T47D (cell line): ENCODE results near the gene AKR1C3.
"Not testable (repeated sequence)": the region's sequence is repeated elsewhere in the genome, so short reads cannot be mapped to it uniquely, and the experiment has no call there.

Source experiments
- DNase-seq, 2 experiments: peaks; one replicate each; pipeline versions ENCODE4 v3.0.0 to v3.0.0-alpha.2; 2011 to 2012; ENCODE audit warnings: low read depth in 1 of 2, low spot score in 1 of 2
- JUND ChIP-seq: IDR thresholded peaks from 2 replicates; pipeline ENCODE4 v1.6.1; 2012; ENCODE audit warnings: low read depth
- in situ Hi-C: cut with HindIII; loops from 2 replicates; pipeline ENCODE4 v1.10.0; 2016; ENCODE audit warnings: low sequenced_read_pairs, low pct_unique_long_range_greater_than_20kb

Gene AKR1C3

DNA sequence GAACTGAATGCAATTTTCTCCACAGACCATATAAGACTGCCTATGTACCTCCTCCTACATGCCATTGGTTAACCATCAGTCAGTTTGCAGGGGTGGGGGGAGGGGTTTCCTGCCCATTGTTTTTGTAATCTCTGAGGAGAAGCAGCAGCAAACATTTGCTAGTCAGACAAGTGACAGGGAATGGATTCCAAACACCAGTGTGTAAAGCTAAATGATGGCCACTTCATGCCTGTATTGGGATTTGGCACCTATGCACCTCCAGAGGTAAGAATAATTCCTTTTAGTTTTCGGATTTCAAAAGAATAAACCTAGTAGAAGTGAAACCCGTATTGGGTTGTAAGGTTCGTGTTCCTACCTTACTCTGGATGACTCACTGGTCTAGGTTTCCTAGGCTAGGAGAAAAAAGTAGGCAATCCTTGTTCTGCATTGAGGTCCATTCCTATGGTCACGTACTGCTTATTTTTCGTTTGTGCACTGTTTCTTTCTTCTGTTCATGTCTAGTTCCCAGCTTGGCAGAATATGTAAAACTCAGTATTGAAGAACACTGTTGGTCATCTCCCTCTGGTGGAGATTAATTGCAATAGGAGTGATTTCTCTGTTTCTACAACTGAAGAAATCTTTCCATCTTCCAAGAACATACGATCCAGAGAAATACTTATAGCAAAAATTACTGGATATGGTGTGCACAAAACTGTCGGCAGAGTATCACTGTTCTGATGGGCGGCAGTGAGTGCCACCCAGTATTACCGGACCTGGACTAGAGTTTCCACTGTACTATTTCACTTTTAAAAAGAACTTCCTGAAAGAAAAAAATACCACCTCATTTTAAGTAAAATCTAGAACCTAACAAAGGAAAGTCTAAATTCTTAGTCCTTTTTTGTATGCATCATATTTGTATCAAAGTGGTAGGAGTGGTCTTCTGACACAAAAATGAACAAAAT, at the start of gene AKR1C3:
Gene AKR1C3 (plus strand): TSS at position 150 of the 941 bp plus-strand sequence. CDS start 31 bp downstream, at position 181.
- peak; percentile 44 to 82 for DNase-seq
- in situ Hi-C loops = no loop called here

DNA sequence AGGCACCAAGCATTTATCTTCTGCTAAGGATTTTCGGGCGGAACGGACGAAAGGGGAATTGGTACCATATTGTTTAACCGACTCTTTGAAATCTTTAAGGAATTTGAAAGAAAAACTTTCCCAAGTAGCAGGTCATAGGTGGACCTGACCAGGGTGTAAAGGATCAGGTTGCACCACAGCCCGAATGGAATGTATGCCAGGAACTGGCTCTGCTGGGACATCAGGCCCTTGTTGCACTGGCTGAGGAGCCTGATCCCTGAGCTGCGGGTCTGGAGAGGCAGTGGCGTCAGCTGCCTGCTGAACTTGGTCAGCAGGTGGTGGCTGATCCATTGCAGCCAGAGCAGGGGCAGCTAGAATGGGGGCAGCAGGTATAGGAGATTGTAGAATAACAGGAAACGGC, 49.1 kb upstream of the AKR1C3 start:
- TF ChIP-seq JUND = no peak
- in situ Hi-C loops = no loop called here
- no peak for DNase-seq

More for the DNA sequence above, at the start of gene AKR1C3:
- TF ChIP-seq JUND = no peak

DNA sequence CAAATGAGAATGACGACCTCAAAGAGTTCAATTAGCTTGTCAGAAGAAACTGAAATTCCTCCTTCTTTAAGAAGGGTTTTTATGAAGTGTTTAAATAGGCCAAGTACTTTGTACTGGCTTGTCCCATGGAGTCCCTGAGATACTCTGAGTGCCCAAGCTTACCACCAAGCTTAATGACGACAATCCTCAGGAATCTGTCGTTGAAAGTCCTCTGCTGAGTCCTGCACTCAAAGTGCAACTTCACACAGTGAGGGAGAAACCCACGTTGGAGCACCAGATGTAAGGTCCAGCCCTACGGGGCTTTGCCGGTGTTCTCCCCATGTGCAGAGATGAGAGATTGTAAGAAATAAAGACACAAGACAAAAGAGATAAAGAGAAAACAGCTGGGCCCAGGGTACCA, 47.8 kb upstream of the AKR1C3 start:
- TF ChIP-seq JUND = no peak
- in situ Hi-C loops = no loop called here
- no peak for DNase-seq

- in situ Hi-C loops, DNase-seq: not testable (repeated sequence)
Observed at GRCh38 chr10:5047055-5047454, 47.2 kb upstream of the AKR1C3 start.

DNA sequence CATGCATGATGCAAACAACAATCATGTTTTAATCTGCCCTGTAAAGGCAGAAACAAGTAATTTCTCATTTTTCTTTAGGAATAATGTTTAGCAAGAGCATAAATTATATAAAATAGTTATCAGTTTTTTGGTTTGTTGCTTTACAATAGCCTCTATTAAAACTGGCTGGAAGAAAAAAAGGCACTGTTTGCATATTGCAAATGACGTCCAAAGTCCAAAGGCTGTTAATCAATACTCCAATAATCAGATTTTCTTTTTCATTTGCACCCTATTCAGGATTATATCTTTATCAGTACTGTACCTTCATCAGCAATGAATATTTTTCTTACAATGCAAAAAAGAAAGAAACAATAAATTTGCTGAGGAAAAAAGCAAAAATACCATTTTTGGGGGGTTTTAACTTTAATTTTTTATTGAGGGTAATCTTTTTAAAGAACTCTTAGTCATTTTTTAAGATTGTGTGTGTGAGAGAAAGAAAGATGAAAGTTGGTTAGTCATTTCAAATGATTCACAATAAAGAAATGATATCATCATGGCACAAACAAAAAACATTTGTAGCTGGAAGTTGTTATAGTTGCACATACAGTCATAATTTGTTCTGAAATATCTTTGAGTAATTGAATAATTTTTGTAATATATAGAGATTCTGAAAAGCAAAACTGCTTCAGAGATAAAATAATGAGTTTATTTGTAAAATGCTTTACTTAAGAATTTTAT, 46.1 kb upstream of the AKR1C3 start:
- no peak for TF ChIP-seq JUND
- no peak for DNase-seq
- in situ Hi-C loops = no loop called here

DNA sequence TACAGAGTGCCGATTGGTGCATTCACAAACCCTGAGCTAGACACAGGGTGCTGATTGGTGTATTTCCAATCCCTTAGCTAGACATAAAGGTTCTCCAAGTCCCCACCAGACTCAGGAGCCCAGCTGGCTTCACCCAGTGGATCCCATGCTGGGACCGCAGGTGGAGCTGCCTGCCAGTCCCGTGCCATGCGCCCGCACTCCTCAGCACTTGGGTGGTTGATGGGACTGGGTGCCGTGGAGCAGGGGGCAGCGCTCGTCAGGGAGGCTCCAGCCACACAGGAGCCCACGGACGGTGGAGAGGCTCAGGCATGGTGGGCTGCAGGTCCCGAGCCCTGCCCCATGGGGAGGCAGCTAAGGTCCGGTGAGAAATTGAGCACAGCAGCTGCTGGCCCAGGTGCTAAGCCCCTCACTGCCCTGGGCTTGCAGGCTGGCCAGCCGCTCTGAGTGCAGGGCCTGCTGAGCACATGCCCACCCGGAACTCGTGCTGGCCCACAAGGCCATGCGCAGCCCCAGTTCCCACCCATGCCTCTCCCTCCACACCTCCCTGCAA, 41.2 kb upstream of the AKR1C3 start:
- in situ Hi-C loops, DNase-seq: not testable (repeated sequence)

- DNase-seq, in situ Hi-C loops: not testable (repeated sequence)
Observed at GRCh38 chr10:5054831-5055230, 39.4 kb upstream of the AKR1C3 start.

- DNase-seq, in situ Hi-C loops: not testable (repeated sequence)
Observed at GRCh38 chr10:5059267-5059666, 34.9 kb upstream of the AKR1C3 start.

DNA sequence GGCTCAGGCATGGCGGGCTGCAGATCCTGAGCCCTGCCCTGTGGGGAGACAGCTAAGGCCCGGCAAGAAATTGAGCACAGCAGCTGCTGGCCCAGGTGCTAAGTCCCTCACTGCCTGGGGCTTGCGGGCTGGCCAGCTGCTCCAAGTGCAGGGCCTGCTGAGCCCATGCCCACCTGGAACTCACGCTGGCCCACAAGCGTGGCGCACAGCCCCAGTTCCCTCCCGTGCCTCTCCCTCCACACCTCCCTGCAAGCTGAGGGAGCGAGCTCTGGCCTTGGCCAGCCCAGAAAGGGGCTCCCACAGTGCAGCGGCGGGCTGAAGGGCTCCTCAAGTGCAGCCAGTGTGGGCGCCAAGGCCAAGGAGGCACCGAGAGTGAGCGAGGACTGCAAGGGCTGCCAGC, 33.4 kb upstream of the AKR1C3 start:
- in situ Hi-C loops, DNase-seq: not testable (repeated sequence)

DNA sequence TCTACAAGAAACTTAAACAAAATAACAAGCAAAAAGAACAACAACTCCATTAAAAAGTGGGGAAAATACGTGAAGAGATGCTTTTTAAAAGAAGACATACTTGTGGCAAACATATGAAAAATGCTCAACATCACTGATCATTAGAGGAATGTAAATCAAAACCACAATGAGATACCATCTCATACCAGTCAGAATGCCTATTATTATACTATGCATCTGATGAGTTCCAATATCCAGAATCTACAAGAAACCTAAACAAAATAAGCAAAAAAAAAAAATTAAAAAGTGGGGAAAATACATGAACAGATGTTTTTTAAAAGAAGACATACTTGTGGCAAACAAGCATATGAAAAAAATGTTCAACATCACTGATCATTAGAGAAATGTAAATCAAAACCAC, 29.6 kb upstream of the AKR1C3 start:
- no peak for DNase-seq
- in situ Hi-C loops = no loop called here
- no peak for TF ChIP-seq JUND

DNA sequence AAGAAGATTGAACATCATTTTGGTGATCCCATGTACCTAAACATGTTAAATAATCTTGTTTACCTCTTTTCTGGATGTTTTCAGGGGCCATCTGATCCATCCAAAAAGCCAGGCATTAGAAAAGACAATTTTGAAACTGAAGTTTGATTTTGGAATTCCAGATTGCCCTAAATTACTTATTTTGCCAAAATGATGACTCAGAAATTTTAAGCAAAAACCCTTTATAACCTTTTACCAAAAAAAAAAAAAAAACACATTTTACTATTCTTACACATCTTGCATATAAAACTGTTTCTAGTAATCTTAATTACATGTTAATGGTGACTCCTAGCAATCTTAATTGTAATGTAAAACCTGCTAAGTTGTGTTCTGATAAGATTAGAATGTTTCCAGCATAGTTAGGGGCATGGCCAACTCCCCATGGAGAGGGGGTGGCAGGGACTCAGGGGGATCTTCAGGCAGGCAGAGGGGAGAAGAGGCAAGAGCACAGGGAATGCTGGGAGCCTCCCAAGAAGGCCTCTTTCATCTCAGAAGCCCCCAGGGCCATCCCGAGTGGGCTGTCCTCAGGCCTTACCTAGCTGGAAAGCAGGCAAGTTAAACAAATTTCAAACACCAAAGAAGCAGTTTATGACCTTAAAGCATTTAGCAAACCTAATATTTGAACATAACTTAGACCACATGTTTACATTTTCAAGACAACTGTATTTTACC, 25.8 kb upstream of the AKR1C3 start:
- TF ChIP-seq JUND = no peak

DNA sequence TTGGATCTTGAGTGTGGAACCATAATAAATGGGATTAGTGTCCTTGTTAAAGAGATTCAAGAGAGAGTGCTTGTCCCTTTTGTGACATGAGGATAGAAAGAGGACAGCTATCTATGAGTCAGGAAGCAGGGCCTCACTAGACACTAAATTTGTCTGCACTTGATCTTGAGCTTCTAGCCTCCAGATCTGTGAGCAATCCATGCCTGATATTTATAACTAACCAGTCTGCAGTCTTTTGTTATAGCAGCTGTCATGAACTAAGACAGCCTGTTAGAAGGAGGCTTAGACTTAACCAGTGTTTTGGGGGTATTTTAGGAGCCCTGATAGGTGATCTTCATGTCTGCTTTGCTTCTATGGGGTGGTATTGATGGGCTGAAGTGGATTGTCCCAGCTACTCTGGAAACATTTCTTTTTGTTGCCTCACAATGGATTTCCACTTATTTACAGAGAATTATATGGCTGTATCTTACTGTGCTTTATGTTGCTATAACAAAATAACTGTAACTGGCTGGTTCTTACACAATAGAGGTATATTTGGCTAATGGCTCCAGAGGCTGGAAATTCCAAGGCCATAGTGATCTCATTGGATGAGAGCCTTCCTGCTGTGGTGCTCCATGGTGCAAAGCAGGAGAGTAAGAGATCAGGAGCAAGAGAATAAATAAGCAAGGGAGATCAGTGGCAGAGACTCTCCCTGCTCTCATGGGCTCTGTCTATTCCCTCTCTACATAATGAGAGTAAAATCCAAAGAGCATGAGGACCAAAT, 23.4 kb upstream of the AKR1C3 start:
- TF ChIP-seq JUND = no peak
- in situ Hi-C loops = no loop called here
- no peak for DNase-seq

More for the DNA sequence above, 25.8 kb upstream of the AKR1C3 start:
- no peak for DNase-seq
- in situ Hi-C loops = no loop called here
